ENCODE data around the gene NOL4L.

The NOL4L gene

DNA sequence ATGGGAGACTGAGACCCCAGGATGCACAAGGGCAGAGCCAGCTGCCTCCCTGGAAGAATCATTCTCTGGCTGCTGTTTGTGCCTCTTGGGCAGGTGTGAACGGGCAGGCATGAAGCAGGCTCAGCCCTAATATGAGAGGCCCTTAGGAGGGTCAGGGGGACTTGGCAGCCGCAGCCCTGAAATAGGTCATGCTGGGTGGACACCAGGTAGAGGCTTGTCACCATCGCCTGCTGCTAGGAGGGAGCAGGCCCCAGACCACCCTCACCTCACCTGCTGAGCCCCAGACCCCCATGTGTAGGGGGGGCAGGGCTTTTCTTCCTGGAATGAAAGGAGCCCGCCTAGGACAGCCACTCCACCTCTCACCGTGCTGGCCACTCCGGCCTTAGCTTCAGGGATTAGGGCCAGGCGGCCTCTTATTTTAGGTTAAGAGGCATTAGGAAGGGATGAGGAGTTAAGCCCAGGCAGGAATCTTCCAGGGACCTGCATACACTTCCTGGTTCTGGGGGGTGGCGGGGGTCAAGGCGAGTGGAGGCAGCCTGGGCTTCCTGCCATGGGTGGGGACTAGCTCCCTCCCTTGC is 134.6 kb downstream of the NOL4L start:
- TF ChIP-seq, protein P1, sequence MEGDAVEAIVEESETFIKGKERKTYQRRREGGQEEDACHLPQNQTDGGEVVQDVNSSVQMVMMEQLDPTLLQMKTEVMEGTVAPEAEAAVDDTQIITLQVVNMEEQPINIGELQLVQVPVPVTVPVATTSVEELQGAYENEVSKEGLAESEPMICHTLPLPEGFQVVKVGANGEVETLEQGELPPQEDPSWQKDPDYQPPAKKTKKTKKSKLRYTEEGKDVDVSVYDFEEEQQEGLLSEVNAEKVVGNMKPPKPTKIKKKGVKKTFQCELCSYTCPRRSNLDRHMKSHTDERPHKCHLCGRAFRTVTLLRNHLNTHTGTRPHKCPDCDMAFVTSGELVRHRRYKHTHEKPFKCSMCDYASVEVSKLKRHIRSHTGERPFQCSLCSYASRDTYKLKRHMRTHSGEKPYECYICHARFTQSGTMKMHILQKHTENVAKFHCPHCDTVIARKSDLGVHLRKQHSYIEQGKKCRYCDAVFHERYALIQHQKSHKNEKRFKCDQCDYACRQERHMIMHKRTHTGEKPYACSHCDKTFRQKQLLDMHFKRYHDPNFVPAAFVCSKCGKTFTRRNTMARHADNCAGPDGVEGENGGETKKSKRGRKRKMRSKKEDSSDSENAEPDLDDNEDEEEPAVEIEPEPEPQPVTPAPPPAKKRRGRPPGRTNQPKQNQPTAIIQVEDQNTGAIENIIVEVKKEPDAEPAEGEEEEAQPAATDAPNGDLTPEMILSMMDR (conservative IDR thresholded peaks at IDR 0.05), result no peak
- no peak for TF ChIP-seq ZFX (IDR thresholded peaks at IDR 0.05)
- no peak overlapping the region for H3K27ac ChIP-seq

- no peak for TF ChIP-seq ZFX (IDR thresholded peaks at IDR 0.05)
- TF ChIP-seq, protein P1 (conservative IDR thresholded peaks at IDR 0.05), result no peak
These were observed 135.2 kb downstream of the NOL4L start for GRCh38 chr20:32449890-32450401.

GRCh38 chr20:32449057-32449889 is 135.9 kb downstream of the NOL4L start:
- no peak overlapping the region for H3K27ac ChIP-seq
- TF ChIP-seq ZFX (IDR thresholded peaks at IDR 0.05), result no peak
- TF ChIP-seq, protein P1 (conservative IDR thresholded peaks at IDR 0.05), result no peak

More at GRCh38 chr20:32449890-32450401, 135.2 kb downstream of the NOL4L start:
- H3K27ac ChIP-seq, result no peak overlapping the region

GRCh38 chr20:32448306-32449056 is 136.7 kb downstream of the NOL4L start:
- TF ChIP-seq ZFX (IDR thresholded peaks at IDR 0.05), result no peak
- TF ChIP-seq, protein P1 (conservative IDR thresholded peaks at IDR 0.05), result no peak
- no peak overlapping the region for H3K27ac ChIP-seq

GRCh38 chr20:32447136-32448027 is 137.8 kb downstream of the NOL4L start:
- TF ChIP-seq, protein P1 (conservative IDR thresholded peaks at IDR 0.05), result no peak
- no peak for TF ChIP-seq ZFX (IDR thresholded peaks at IDR 0.05)
- H3K27ac ChIP-seq, result no peak overlapping the region

DNA sequence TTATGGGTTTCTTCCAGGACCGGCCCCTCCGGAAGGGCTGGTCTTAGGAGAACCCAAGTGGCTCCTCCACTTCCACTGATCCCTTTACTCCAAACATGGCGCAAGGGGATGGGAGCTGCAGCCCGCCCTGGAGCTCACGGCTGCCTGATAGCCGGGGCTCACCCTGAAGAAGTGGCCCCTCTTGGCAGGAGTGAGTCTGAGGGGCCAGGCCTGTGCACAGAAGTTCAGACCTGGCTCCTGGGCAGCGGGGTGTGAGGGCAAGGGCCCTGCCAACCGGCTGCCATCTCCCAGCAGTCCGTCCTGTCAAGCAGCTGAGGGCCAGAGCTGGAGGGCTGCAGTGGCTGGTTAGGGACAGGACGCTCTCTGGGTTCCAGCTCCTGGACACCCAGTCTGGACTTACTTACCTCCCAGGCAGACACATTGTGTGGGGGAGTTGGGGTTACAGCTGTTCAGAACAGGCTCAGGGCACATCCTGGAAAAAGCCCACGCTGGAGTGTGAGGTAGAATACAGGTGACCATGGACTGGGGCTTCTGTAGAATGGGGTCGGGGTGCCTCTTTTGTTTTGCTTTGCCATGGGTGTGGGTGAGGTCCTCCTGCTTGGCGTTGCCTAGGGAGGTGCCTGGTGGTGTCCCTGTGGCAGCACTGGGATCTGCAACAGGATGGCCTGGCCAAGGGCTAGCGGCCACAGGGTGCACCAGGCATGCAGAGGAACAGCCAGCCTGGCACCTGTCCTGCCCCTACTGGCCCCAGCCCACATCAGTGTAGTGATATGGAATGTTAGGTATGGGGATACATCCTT is 138.6 kb downstream of the NOL4L start:
- no peak overlapping the region for H3K27ac ChIP-seq

More for the DNA sequence above, 138.6 kb downstream of the NOL4L start:
- no peak for TF ChIP-seq ZFX (IDR thresholded peaks at IDR 0.05)
- TF ChIP-seq, protein P1 (conservative IDR thresholded peaks at IDR 0.05), result no peak

Data from C4-2B (cell line).